GM19463 (cell line): ENCODE results near the gene QRICH2.
"Not testable (repeated sequence)": the region's sequence is repeated elsewhere in the genome, so short reads cannot be mapped to it uniquely, and the experiment has no call there.

Experiments used
- ATAC-seq: cut with Tn5 transposase; IDR thresholded peaks from one replicate; pipeline ENCODE4 v1.9.1; 2021; ENCODE audit warnings: mild to moderate bottlenecking, moderate library complexity; ENCODE audit not compliant: unreplicated experiment

QRICH2 gene

DNA sequence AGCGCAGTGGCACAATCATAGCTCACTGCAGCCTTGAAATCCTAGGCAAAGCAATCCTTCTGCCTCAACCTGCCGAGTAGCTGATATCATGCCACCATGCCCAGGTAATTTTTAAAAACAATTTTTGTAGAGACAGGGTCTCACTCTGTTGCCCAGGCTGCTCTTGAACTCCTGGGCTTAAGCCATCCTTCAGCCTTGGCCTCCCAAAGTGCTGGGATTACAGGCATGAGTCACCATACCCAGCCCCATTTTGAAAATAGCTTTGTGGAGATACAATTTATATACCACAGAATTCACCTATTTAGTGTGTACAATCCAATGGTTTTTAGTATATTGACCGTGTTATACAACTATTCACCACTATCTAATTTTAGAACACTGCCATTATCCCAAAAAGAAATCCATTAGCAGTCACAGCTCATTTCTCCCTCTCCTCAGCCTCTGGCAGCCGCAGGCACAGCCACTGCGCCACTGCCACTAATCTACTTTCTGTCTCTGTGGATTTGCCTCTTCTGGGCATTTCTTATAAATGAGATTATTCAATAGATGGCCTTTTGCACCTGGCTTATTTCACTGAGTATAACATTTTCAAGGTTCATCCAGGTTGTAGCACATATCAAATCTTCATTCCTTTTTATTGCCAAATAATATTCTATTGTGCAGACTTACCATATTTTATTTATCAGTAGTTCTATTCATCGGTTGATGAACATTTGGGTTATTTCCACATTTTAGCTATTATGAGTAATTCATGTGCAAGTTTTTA, 74.3 kb downstream of the QRICH2 start:
- no peak for ATAC-seq

GRCh38 chr17:76232342-76232741, 75.7 kb downstream of the QRICH2 start:
- ATAC-seq: no peak

GRCh38 chr17:76226749-76227148, 81.3 kb downstream of the QRICH2 start:
- not testable (repeated sequence) for ATAC-seq

DNA sequence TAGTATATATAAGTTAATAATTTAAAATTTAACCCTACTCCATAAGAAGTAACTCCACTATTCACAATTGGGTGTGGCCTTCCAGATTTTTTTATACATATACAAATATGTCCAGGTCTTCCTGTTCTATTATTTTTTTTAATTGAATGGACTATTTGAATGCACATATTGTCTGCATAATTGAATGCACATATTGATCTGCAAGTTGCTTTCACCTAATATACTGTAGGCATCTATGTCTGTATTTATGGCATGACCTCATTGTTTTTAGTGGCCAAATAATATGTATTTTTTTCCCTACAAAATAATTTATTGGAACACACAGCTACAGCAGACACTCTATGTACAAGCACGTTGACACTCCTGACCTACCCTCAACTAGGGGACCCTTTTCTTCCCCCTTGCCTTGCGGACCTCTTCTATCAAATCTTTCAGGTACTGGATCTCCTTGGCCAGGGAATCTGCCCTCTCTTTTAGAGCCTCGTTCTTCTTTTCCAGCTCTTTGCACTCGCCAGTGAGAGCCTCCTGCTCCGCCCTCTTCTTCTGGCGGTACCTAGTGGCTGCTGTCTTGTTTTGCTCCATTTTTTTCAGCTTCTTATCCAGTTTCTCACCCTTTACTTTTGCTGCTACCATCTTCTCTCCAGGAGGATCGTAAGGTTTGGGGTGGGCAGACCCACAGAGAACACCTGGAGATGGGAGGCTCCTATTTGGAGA, 82.5 kb downstream of the QRICH2 start:
- ATAC-seq: not testable (repeated sequence)
